Thyroid gland (tissue), 4 donors: ENCODE data around the gene B3GALT4.

ENCODE experiments used
- POLR2A ChIP-seq, 2 donors: fragments of 450-650 bp; IDR thresholded peaks; one replicate each; pipeline ENCODE4 v1.6.1; 2017; ENCODE audit warnings: antibody characterized with exemption in 2 of 2, mild to moderate bottlenecking in 2 of 2, moderate library complexity in 1 of 2
- TF ChIP-seq, protein P1 (sequence below), 6 experiments: fragments of 200-600 bp in 3 of 6; fragments of 450-650 bp in 3 of 6; sonication (generic) in 3 of 6; IDR thresholded peaks; one replicate each; pipeline ENCODE4 v1.5.1; 2016 to 2019; ENCODE audit warnings: antibody characterized with exemption in 6 of 6, mild to moderate bottlenecking in 2 of 6, inconsistent platforms in 1 of 6, moderate library complexity in 1 of 6

GRCh38 chr6:33295621-33296369, 18.9 kb downstream of the B3GALT4 start:
- TF ChIP-seq, protein P1, sequence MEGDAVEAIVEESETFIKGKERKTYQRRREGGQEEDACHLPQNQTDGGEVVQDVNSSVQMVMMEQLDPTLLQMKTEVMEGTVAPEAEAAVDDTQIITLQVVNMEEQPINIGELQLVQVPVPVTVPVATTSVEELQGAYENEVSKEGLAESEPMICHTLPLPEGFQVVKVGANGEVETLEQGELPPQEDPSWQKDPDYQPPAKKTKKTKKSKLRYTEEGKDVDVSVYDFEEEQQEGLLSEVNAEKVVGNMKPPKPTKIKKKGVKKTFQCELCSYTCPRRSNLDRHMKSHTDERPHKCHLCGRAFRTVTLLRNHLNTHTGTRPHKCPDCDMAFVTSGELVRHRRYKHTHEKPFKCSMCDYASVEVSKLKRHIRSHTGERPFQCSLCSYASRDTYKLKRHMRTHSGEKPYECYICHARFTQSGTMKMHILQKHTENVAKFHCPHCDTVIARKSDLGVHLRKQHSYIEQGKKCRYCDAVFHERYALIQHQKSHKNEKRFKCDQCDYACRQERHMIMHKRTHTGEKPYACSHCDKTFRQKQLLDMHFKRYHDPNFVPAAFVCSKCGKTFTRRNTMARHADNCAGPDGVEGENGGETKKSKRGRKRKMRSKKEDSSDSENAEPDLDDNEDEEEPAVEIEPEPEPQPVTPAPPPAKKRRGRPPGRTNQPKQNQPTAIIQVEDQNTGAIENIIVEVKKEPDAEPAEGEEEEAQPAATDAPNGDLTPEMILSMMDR (IDR thresholded peaks at IDR 0.05): no peak
- no peak for TF ChIP-seq POLR2A (IDR thresholded peaks at IDR 0.05)
